Left lung (tissue), 10 donors: ENCODE measurements around the gene MS4A1. TPM values are rescaled to one million over a fixed set of nuclear protein-coding genes. Genes with fewer than 3 reads are reported as not detected.
A peak's percentile ranks its signal among the peaks of the same experiment; 100 is the strongest.

Source experiments
- ATAC-seq: fragments of 200-7000 bp; cut with Tn5 transposase; one replicate; pipeline ENCODE4 v1.9.1; 2020; ENCODE audit warnings: moderate library complexity
- DNase-seq, 4 donors: peaks; one replicate each; pipeline ENCODE4 v3.0.0-alpha.2; 2013 to 2020
- H3K27ac ChIP-seq, 2 donors: fragments of 200-600 bp; sonication (generic) in 1 of 2; one replicate each; pipeline versions ENCODE4 v1.5.0 to v1.8.0; 2020 to 2021
- H3K27me3 ChIP-seq, 2 donors: fragments of 200-600 bp; sonication (generic) in 1 of 2; one replicate each; pipeline versions ENCODE4 v1.5.0 to v1.8.0; 2020 to 2021
- H3K36me3 ChIP-seq, 2 donors: fragments of 200-600 bp; sonication (generic) in 1 of 2; one replicate each; pipeline versions ENCODE4 v1.5.0 to v1.8.0; 2020 to 2021
- H3K4me1 ChIP-seq, 2 donors: fragments of 200-600 bp; one replicate each; pipeline ENCODE4 v1.8.0; 2021
- H3K4me3 ChIP-seq, 2 donors: fragments of 200-600 bp; sonication (generic) in 1 of 2; one replicate each; pipeline versions ENCODE4 v1.5.0 to v1.8.0; 2020 to 2021; ENCODE audit warnings: mild to moderate bottlenecking in 1 of 2
- H3K9me3 ChIP-seq, 2 donors: fragments of 200-600 bp; sonication (generic) in 1 of 2; one replicate each; pipeline versions ENCODE4 v1.5.0 to v1.8.0; 2020 to 2021
- intact Hi-C, 2 donors: fragments of 100-400 bp; cut with DNase I; formaldehyde crosslinking; loops; one replicate each; pipeline versions ENCODE4 v1.11.2 to v1.14.2; 2022
- polyA plus RNA-seq, 6 donors: library from polyadenylated mRNA; unstranded; fragments of 120-200 nt; gene quantifications; one replicate each; pipeline ENCODE4 v1.2.1, GENCODE V29; 2013; ENCODE audit not compliant: insufficient read length in 6 of 6
- total RNA-seq, 2 donors: library from RNA; stranded (reverse); fragmentation: NEBNext Ultra II Directional; extraction: Animal tissue kit (Norgen Biotek cat#: 25700); gene quantifications; one replicate each; pipeline ENCODE4 v1.2.1, GENCODE V29; 2021
- TF ChIP-seq, protein P1 (sequence below), 2 donors: fragments of 200-600 bp; sonication (generic) in 1 of 2; IDR thresholded peaks; one replicate each; pipeline versions ENCODE4 v1.5.0 to v1.8.0; 2021; ENCODE audit warnings: antibody characterized with exemption in 2 of 2
- donor health status: DM: no; HTN: yes; CAD: no.
- donor health status: DM: no; HTN: no; CAD: no.

MS4A1 gene
- total and polyA plus RNA-seq, 8 donors: 0.36 to 2.1 (median 1.1) TPM

DNA sequence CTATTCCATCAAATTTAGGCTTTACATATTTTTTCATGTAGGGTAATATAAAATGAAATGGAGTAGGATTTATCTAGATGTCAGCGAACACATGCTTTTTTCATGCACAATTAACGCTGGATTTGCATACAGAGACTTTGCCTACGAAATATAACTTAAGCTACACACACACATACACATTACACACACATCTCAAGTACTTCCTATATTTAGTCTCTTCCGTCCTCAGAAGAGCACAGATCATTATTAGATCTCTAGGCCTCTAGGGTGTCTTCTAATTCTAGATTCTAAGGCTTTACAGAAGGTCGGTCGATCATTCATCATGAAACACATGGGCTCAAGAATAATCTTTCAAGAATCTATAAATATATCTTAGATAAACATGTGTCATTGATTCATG lies 55.7 kb downstream of the MS4A1 start:
- intact Hi-C loops: no loop called here
- Histone ChIP-seq H3K27ac (no peak overlapping the region), H3K36me3 (no peaks in the 10 kb centered on the region), H3K4me1 (no peaks in the 10 kb centered on the region), H3K27me3 (no peaks in the 10 kb centered on the region), H3K4me3 (no peak overlapping the region), H3K9me3 (no peaks in the 10 kb centered on the region)
- TF ChIP-seq, protein P1, sequence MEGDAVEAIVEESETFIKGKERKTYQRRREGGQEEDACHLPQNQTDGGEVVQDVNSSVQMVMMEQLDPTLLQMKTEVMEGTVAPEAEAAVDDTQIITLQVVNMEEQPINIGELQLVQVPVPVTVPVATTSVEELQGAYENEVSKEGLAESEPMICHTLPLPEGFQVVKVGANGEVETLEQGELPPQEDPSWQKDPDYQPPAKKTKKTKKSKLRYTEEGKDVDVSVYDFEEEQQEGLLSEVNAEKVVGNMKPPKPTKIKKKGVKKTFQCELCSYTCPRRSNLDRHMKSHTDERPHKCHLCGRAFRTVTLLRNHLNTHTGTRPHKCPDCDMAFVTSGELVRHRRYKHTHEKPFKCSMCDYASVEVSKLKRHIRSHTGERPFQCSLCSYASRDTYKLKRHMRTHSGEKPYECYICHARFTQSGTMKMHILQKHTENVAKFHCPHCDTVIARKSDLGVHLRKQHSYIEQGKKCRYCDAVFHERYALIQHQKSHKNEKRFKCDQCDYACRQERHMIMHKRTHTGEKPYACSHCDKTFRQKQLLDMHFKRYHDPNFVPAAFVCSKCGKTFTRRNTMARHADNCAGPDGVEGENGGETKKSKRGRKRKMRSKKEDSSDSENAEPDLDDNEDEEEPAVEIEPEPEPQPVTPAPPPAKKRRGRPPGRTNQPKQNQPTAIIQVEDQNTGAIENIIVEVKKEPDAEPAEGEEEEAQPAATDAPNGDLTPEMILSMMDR (IDR thresholded peaks at IDR 0.05): no peak
- DNase-seq (no peak), ATAC-seq (no peak)

DNA sequence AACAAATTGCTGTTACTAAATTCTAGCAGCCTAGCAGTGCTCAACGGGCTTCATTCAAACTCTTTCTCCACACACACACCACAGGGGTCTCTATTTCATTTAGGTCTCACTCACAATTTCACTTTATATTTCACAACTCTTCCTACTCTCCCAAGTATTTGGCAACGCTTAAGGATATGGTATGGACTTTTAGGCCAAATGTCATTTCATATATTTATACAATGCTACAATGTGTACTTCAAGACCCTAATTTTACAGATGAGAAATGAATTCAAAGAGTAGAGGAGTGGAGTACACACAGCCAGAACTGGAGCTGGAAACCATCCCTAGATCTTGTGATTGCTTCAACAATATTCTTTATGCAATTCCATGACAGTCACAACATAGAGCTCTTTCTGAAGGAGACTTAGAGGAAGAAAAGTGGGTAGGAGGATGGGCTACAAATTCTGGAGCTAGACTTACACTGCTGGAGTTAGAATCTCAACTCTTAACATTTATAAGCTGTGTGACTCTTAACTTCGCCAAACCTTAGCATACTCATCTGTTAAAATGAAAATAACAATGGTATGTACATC lies 57.1 kb downstream of the MS4A1 start:
- Histone ChIP-seq H3K9me3 (no peaks in the 10 kb centered on the region), H3K27me3 (no peaks in the 10 kb centered on the region), H3K27ac (no peak overlapping the region), H3K4me1 (no peaks in the 10 kb centered on the region), H3K4me3 (no peak overlapping the region), H3K36me3 (no peaks in the 10 kb centered on the region)
- TF ChIP-seq, protein P1 (IDR thresholded peaks at IDR 0.05): no peak
- ATAC-seq (no peak), DNase-seq (peak in 2 of 4 donors; percentile 47 to 62)
- intact Hi-C loops: no loop called here

DNA sequence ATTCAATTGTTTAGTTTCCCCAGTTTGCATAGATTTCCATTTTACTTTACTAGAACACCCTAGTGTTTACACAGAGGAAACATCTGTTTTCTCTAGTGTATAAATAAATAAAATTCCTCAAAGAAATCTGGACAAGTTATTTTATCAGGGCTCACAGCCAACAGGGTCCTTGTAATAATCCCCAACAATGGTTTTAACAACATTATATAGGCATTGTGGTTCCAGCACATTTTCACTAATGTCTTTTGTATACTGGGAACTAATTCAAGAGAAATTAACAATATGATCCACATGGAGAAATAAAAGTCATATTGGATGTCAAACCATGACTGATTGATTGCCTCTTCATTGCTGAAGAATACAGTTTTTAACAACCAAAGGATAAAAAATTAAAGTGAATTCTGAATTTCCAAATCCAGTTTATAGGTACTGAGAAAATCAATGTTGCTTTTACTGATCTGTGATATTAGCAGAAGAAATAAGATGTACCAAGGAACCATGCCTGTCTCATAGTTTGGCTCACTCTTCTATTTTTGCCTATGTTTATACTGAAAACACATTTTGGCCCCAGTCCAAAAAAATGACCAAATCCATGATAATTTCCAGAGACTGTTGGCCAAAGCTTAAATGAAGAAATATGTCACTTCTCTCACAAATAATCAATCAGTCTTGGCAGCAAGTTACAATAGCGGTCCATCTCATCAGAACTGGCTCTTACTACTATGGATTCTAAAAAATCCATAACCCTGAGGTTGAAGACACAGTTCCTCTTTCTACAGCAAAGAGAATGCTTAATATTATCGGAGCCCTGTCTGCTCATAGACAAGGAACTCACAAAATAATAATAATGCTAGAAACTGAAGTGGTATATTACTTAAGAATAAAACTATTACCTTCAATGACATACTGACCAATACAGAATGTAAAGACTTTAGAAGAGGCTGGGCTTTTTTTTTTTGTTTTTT lies 58.1 kb downstream of the MS4A1 start:
- intact Hi-C loops: no loop called here
- ATAC-seq: no peak
- H3K36me3 ChIP-seq: no peaks in the 10 kb centered on the region
- H3K4me1 ChIP-seq: no peaks in the 10 kb centered on the region
- no peaks in the 10 kb centered on the region for H3K9me3 ChIP-seq
- no peak overlapping the region for H3K27ac ChIP-seq
- H3K4me3 ChIP-seq: no peak overlapping the region
- DNase-seq: peak in 2 of 4 donors; percentile 49 to 56
- H3K27me3 ChIP-seq: no peaks in the 10 kb centered on the region
- TF ChIP-seq, protein P1 (IDR thresholded peaks at IDR 0.05): no peak

DNA sequence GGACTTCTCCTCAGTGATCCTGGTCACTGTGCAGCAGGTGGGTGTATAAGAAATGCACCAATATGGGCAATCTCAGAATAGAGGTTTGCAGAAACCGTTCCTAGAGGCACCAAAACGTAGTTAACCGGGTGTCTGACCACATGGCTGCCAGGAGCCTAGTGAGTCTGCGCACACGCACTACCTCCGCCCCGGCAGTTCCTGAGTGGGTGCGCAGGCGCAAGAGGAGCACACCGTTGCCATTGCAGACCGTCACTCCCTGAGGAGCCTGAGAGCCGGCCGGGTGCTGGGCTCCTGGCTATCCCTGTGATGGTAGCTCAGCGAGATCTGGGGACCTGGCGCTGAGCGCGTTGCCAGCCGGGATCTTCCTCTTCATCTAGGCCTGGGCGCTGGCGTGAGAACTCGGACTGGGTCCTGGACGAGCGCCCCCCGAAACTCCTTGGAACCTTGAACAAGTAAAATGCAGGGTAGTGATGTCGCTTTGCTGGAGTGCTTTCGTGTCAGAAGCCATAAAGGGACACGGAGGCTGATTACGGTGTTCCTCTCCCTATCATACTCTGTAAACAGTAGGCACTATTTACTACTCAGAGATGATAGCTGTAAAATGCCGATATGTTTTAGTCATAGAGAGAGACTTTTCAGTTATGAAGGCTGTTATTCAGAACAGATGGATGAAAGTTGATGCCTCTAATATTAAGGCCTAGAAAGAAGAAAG lies 59.7 kb downstream of the MS4A1 start, which contains the start of gene MS4A13:
TSS of gene MS4A13 (plus strand) at position 249 of the 712 bp plus-strand sequence. CDS start 2,692 bp downstream, outside the sequence.
- Histone ChIP-seq H3K27me3 (no peaks in the 10 kb centered on the region), H3K9me3 (no peaks in the 10 kb centered on the region), H3K27ac (no peak within 1 kb of the TSS), H3K36me3 (no peaks in the 10 kb centered on the region), H3K4me3 (no peak within 1 kb of the TSS), H3K4me1 (no peaks in the 10 kb centered on the region)
- DNase-seq (peak in 1 of 4 donors; percentile 63), ATAC-seq (no peak)
- intact Hi-C loops: no loop called here
- TF ChIP-seq, protein P1 (IDR thresholded peaks at IDR 0.05): no peak

Other genes with a start within 250 kb of the MS4A1 start
- gene MS4A4E, start 212.7 kb upstream of the MS4A1 start, total RNA-seq: 1 to 10 TPM; 1.4 to 2.1 TPM
- gene MS4A4E, start 212.7 kb upstream of the MS4A1 start, polyA plus RNA-seq: 1 to 10 TPM; 1.2 to 3.0 (median 2.2) TPM
- 10 to 100 TPM; 57.5 to 93.6 TPM for gene MS4A4A, start 175.2 kb upstream of the MS4A1 start, total RNA-seq
- gene MS4A4A, start 175.2 kb upstream of the MS4A1 start, polyA plus RNA-seq: 10 to 100 TPM in 5 of 6 donors, 1 to 10 TPM in 1; 7.4 to 15.4 (median 12.8) TPM
- gene MS4A6E, start 128.6 kb upstream of the MS4A1 start, total RNA-seq: 1 to 10 TPM in 1 of 2 donors, under 1 TPM in 1; 0.87 to 4.0 TPM
- not detected for gene MS4A6E, start 128.6 kb upstream of the MS4A1 start, polyA plus RNA-seq
- gene MS4A7, start 77.3 kb upstream of the MS4A1 start, total RNA-seq: 100 to 1,000 TPM in 1 of 2 donors, 10 to 100 TPM in 1; 80.6 to 143 TPM
- gene MS4A7, start 77.3 kb upstream of the MS4A1 start, polyA plus RNA-seq: 10 to 100 TPM; 11.5 to 20.3 (median 14.2) TPM
- 1 to 10 TPM; 3.7 to 4.1 TPM for gene MS4A14, start 59.4 kb upstream of the MS4A1 start, total RNA-seq
- under 1 TPM; 0.30 to 0.83 (median 0.64) TPM for gene MS4A14, start 59.4 kb upstream of the MS4A1 start, polyA plus RNA-seq
- gene MS4A5, start 26.3 kb upstream of the MS4A1 start, total RNA-seq: not detected
- under 1 TPM in 2 of 6 donors, not detected in 4; 0.23 to 0.33 TPM for gene MS4A5, start 26.3 kb upstream of the MS4A1 start, polyA plus RNA-seq
- not detected for gene MS4A12, start 36.9 kb downstream of the MS4A1 start, total RNA-seq
- gene MS4A12, start 36.9 kb downstream of the MS4A1 start, polyA plus RNA-seq: not detected
- gene MS4A13, start 59.5 kb downstream of the MS4A1 start, total RNA-seq: not detected
- gene MS4A13, start 59.5 kb downstream of the MS4A1 start, polyA plus RNA-seq: not detected
- gene MS4A8, start 243.8 kb downstream of the MS4A1 start, total RNA-seq: 10 to 100 TPM in 1 of 2 donors, not detected in 1; 11.8 TPM
- 10 to 100 TPM in 4 of 6 donors, 1 to 10 TPM in 2; 4.9 to 18.1 (median 14.4) TPM for gene MS4A8, start 243.8 kb downstream of the MS4A1 start, polyA plus RNA-seq